Keratinocyte (primary cell): ENCODE results near the gene LARP1B. TPM values are rescaled to one million over a fixed set of nuclear protein-coding genes. Genes with fewer than 3 reads are reported as not detected.

ENCODE experiments used
- DNase-seq: peaks from one replicate; pipeline ENCODE4 v3.0.0-alpha.2; 2011; ENCODE audit warnings: low read depth, missing footprints, low spot score
- FAIRE-seq: peaks from 2 replicates; lab custom pipeline; 2011; peaks lifted over from hg19 to GRCh38; lab: Jason Lieb, UNC
- H2AFZ ChIP-seq: 2 replicates; pipeline ENCODE4 v1.6.0; 2012; ENCODE audit warnings: low read length, control low read depth, inconsistent platforms; ENCODE audit not compliant: control insufficient read depth
- H3K27ac ChIP-seq: 2 replicates; pipeline ENCODE4 v1.5.1; 2011; ENCODE audit warnings: low read length; ENCODE audit not compliant: control insufficient read depth, insufficient read depth
- H3K27me3 ChIP-seq: 3 replicates; pipeline ENCODE4 v1.6.0; 2011; ENCODE audit warnings: low read length; ENCODE audit not compliant: control insufficient read depth, insufficient read depth; ENCODE audit errors: extremely low read depth
- H3K36me3 ChIP-seq, 2 experiments: 2 replicates in 1 of 2; 3 replicates in 1 of 2; pipeline ENCODE4 v1.5.1; 2011; ENCODE audit warnings: low read length in 2 of 2, mild to moderate bottlenecking in 1 of 2; ENCODE audit not compliant: control insufficient read depth in 2 of 2, insufficient read depth in 2 of 2; ENCODE audit errors: extremely low read depth in 1 of 2
- H3K4me1 ChIP-seq: 3 replicates; pipeline ENCODE4 v1.5.1; 2011; ENCODE audit warnings: low read length; ENCODE audit not compliant: control insufficient read depth, insufficient read depth; ENCODE audit errors: extremely low read depth
- H3K4me2 ChIP-seq: 3 replicates; pipeline ENCODE4 v1.6.0; 2011; ENCODE audit warnings: low read depth, low read length; ENCODE audit not compliant: control insufficient read depth, insufficient read depth; ENCODE audit errors: extremely low read depth
- H3K4me3 ChIP-seq, 3 experiments: fragments of 200-600 bp in 1 of 3; sonication (generic) in 1 of 3; 2 replicates in 2 of 3; 3 replicates in 1 of 3; pipeline ENCODE4 v1.5.1; 2011 to 2016; ENCODE audit warnings: low read length in 3 of 3, mild to moderate bottlenecking in 3 of 3, control low read depth in 2 of 3, inconsistent platforms in 1 of 3, low read depth in 1 of 3, mixed read lengths in 1 of 3, mixed run types in 1 of 3, moderate library complexity in 1 of 3; ENCODE audit not compliant: control insufficient read depth in 2 of 3, insufficient read depth in 2 of 3; ENCODE audit errors: extremely low read depth in 1 of 3
- H3K79me2 ChIP-seq: 2 replicates; pipeline ENCODE4 v1.6.0; 2012; ENCODE audit warnings: low read length; ENCODE audit not compliant: control insufficient read depth, insufficient read depth
- H3K9ac ChIP-seq: 3 replicates; pipeline ENCODE4 v1.6.0; 2011; ENCODE audit warnings: low read length; ENCODE audit not compliant: control insufficient read depth, insufficient read depth; ENCODE audit errors: extremely low read depth
- H3K9me1 ChIP-seq: 3 replicates; pipeline ENCODE4 v1.6.0; 2011; ENCODE audit warnings: low read length; ENCODE audit not compliant: control insufficient read depth, insufficient read depth; ENCODE audit errors: extremely low read depth
- H3K9me3 ChIP-seq: 2 replicates; pipeline ENCODE4 v1.5.1; 2012; ENCODE audit warnings: low read depth, low read length; ENCODE audit not compliant: control insufficient read depth
- H4K20me1 ChIP-seq: 3 replicates; pipeline ENCODE4 v1.6.0; 2011; ENCODE audit warnings: low read length; ENCODE audit not compliant: control insufficient read depth, insufficient read depth; ENCODE audit errors: extremely low read depth
- CTCF ChIP-seq, 3 experiments: IDR thresholded peaks in 1 of 3; conservative IDR thresholded peaks in 1 of 3; optimal IDR thresholded peaks in 1 of 3; 2 replicates in 2 of 3; 3 replicates in 1 of 3; pipeline versions ENCODE3 to v1.5.1; 2011; ENCODE audit warnings: low read length in 3 of 3, mild to moderate bottlenecking in 3 of 3, moderate library complexity in 2 of 3, control low read depth in 1 of 3, inconsistent platforms in 1 of 3; ENCODE audit not compliant: insufficient read depth in 2 of 3; ENCODE audit errors: extremely low read depth in 1 of 3
- EZH2 ChIP-seq: IDR thresholded peaks from one replicate; pipeline ENCODE4 v1.6.1; 2012; ENCODE audit warnings: inconsistent platforms, mild to moderate bottlenecking, low read length, moderate library complexity
- dilution Hi-C: fragments of 300-500 bp; cut with MboI; formaldehyde crosslinking; loops from one replicate; pipeline ENCODE4 v1.7.0; 2020; ENCODE audit warnings: low sequenced_read_pairs; ENCODE audit not compliant: extremely low pct_ligation_motif_present
- polyA plus RNA-seq, 5 experiments: library from polyadenylated mRNA; depleted of rRNA in 3 of 5; stranded (reverse) in 3 of 5; stranded (forward) in 1 of 5; unstranded in 1 of 5; fragments of >200 nt; gene quantifications; 1 replicate in 1 of 5; 2 replicates in 3 of 5; 3 replicates in 1 of 5; pipeline versions ENCODE4 v1.2.1 to v1.2.3, GENCODE V29; 2011 to 2012; ENCODE audit warnings: missing spikeins in 2 of 5, low read depth in 1 of 5, low replicate concordance in 1 of 5

LARP1B gene
- polyA plus RNA-seq, 1 donor (not counting 4 experiments of a cell fraction or from before 2014, with no cell fraction given) = 18.3 TPM

- no peak for DNase-seq
- FAIRE-seq = no peak
- no peak overlapping the region for H3K27ac ChIP-seq
Measured at GRCh38 chr4:128159967-128160366, 98.9 kb downstream of the LARP1B start.

GRCh38 chr4:128161138-128161537 is 100.0 kb downstream of the LARP1B start:
- TF ChIP-seq EZH2 (no peak), CTCF (optimal IDR thresholded peaks at IDR 0.05 in 1 of 3, IDR thresholded peaks at IDR 0.05 in 1 of 3, conservative IDR thresholded peaks at IDR 0.05 in 1 of 3; ENCODE audit: extremely low read depth in 1 of 3, insufficient read depth in 2 of 3, low read length in 3 of 3) (no peak)
- FAIRE-seq (no peak), DNase-seq (no peak)
- Histone ChIP-seq H4K20me1 (no peaks in the 10 kb centered on the region), H3K9me3 (no peaks in the 10 kb centered on the region), H3K9me1 (no peaks in the 10 kb centered on the region), H3K27me3 (no peaks in the 10 kb centered on the region), H3K36me3 (no peaks in the 10 kb centered on the region), H2AFZ (no peak overlapping the region), H3K79me2 (no peaks in the 10 kb centered on the region), H3K4me3 (no peak overlapping the region), H3K4me1 (peaks cover 11% of the 10 kb centered on the region), H3K27ac (no peak overlapping the region), H3K4me2 (no peak overlapping the region), H3K9ac (no peak overlapping the region)
- dilution Hi-C loops = no loop called here

More at GRCh38 chr4:128159967-128160366, 98.9 kb downstream of the LARP1B start:
- no peak overlapping the region for H3K4me2 ChIP-seq
- H2AFZ ChIP-seq = no peak overlapping the region
- no peak overlapping the region for H3K4me3 ChIP-seq
- dilution Hi-C loops = no loop called here
- no peaks in the 10 kb centered on the region for H3K9me1 ChIP-seq
- no peaks in the 10 kb centered on the region for H3K36me3 ChIP-seq
- H3K79me2 ChIP-seq = no peaks in the 10 kb centered on the region
- no peaks in the 10 kb centered on the region for H3K9me3 ChIP-seq
- H3K27me3 ChIP-seq = no peaks in the 10 kb centered on the region
- no peak overlapping the region for H3K9ac ChIP-seq
- no peak for TF ChIP-seq EZH2
- no peak for TF ChIP-seq CTCF (optimal IDR thresholded peaks at IDR 0.05 in 1 of 3, IDR thresholded peaks at IDR 0.05 in 1 of 3, conservative IDR thresholded peaks at IDR 0.05 in 1 of 3; ENCODE audit: extremely low read depth in 1 of 3, insufficient read depth in 2 of 3, low read length in 3 of 3)
- no peaks in the 10 kb centered on the region for H4K20me1 ChIP-seq
- H3K4me1 ChIP-seq = peaks cover 11% of the 10 kb centered on the region
